ENCODE measurements around the gene TMPRSS9. TPM values are rescaled to one million over a fixed set of nuclear protein-coding genes. Genes with fewer than 3 reads are reported as not detected.

The TMPRSS9 gene
- total and polyA plus RNA-seq, 2 of the 13 experiments (the other 11 are each of a cell fraction or from before 2014, with no cell fraction given) = 2.5 to 5.2 TPM

DNA sequence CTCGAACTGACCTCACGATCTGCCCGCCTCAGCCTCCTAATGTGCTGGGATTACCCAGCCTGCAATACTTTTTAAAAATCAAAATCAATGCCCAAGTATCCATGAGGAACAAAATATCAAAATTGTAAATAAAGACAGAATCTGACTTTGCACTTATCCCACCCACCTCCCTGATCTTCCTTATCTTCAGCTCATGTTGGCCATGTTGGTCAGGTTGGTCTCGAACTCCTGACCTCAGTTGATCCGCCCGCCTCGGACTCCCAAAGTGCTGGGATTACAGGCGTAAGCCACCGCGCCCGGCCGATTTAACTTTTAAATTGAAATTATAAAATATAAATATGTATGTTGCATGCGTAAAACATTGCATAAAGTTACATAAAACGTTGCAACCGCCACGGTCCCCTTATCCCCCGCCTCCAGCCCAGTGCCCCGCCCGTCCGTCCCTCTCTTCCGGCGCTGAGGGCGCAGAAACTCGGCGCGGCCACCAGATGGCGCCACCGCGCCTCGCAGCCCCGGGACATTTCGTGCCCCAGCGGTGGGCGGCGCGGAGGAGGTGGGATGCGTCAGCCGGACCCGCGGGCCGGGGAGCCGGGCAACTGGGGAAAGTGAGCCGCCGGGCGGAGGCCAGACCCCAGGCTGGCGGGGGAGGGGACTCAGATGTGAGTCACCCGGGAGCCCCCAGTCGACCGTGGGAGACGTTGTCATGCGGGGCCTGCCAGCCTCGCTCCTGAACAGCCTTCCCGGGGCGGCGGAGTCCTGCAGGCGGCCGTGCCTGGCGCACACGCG, 114.4 kb downstream of the TMPRSS9 start (continued):
- TF ChIP-seq JUN (CRISPR knock-in tag; IDR thresholded peaks at IDR 0.05) (0 out of 2 replicates have a peak, but pooled peaks have one; percentile 28), FOSL2 (CRISPR knock-in tag; IDR thresholded peaks at IDR 0.05) (peak; percentile 88), ZNF121 (CRISPR knock-in tag; IDR thresholded peaks at IDR 0.05) (peak; percentile 43; the same call in 1 of the 2 replicates), CCAR2 (optimal IDR thresholded peaks at IDR 0.05; ENCODE audit: low read depth, low read length) (no peak), ZBTB7B (CRISPR knock-in tag; IDR thresholded peaks at IDR 0.05) (peak; percentile 98), ZKSCAN1 (IDR thresholded peaks at IDR 0.05; ENCODE audit: low read length) (peak; percentile 39; the same call in 1 of the 2 replicates), ZEB1 (IDR thresholded peaks at IDR 0.05; ENCODE audit: insufficient replicate concordance, low read depth) (peak; percentile 23), SRSF9 (IDR thresholded peaks at IDR 0.05; ENCODE audit: borderline replicate concordance, insufficient read depth, low read depth, low read length, poor library complexity, severe bottlenecking) (no peak)
- TF ChIP-seq, protein P1, sequence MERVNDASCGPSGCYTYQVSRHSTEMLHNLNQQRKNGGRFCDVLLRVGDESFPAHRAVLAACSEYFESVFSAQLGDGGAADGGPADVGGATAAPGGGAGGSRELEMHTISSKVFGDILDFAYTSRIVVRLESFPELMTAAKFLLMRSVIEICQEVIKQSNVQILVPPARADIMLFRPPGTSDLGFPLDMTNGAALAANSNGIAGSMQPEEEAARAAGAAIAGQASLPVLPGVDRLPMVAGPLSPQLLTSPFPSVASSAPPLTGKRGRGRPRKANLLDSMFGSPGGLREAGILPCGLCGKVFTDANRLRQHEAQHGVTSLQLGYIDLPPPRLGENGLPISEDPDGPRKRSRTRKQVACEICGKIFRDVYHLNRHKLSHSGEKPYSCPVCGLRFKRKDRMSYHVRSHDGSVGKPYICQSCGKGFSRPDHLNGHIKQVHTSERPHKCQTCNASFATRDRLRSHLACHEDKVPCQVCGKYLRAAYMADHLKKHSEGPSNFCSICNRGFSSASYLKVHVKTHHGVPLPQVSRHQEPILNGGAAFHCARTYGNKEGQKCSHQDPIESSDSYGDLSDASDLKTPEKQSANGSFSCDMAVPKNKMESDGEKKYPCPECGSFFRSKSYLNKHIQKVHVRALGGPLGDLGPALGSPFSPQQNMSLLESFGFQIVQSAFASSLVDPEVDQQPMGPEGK (CRISPR knock-in tag; IDR thresholded peaks at IDR 0.05) = peak; percentile 88
- TF ChIP-seq, protein P2, sequence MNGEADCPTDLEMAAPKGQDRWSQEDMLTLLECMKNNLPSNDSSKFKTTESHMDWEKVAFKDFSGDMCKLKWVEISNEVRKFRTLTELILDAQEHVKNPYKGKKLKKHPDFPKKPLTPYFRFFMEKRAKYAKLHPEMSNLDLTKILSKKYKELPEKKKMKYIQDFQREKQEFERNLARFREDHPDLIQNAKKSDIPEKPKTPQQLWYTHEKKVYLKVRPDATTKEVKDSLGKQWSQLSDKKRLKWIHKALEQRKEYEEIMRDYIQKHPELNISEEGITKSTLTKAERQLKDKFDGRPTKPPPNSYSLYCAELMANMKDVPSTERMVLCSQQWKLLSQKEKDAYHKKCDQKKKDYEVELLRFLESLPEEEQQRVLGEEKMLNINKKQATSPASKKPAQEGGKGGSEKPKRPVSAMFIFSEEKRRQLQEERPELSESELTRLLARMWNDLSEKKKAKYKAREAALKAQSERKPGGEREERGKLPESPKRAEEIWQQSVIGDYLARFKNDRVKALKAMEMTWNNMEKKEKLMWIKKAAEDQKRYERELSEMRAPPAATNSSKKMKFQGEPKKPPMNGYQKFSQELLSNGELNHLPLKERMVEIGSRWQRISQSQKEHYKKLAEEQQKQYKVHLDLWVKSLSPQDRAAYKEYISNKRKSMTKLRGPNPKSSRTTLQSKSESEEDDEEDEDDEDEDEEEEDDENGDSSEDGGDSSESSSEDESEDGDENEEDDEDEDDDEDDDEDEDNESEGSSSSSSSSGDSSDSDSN (CRISPR knock-in tag; IDR thresholded peaks at IDR 0.05) = peak; percentile 90
- TF ChIP-seq, protein P3, sequence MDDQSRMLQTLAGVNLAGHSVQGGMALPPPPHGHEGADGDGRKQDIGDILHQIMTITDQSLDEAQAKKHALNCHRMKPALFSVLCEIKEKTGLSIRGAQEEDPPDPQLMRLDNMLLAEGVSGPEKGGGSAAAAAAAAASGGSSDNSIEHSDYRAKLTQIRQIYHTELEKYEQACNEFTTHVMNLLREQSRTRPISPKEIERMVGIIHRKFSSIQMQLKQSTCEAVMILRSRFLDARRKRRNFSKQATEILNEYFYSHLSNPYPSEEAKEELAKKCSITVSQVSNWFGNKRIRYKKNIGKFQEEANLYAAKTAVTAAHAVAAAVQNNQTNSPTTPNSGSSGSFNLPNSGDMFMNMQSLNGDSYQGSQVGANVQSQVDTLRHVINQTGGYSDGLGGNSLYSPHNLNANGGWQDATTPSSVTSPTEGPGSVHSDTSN (CRISPR knock-in tag; IDR thresholded peaks at IDR 0.05; ENCODE audit: borderline replicate concordance) = no peak
- TF ChIP-seq, protein P4, sequence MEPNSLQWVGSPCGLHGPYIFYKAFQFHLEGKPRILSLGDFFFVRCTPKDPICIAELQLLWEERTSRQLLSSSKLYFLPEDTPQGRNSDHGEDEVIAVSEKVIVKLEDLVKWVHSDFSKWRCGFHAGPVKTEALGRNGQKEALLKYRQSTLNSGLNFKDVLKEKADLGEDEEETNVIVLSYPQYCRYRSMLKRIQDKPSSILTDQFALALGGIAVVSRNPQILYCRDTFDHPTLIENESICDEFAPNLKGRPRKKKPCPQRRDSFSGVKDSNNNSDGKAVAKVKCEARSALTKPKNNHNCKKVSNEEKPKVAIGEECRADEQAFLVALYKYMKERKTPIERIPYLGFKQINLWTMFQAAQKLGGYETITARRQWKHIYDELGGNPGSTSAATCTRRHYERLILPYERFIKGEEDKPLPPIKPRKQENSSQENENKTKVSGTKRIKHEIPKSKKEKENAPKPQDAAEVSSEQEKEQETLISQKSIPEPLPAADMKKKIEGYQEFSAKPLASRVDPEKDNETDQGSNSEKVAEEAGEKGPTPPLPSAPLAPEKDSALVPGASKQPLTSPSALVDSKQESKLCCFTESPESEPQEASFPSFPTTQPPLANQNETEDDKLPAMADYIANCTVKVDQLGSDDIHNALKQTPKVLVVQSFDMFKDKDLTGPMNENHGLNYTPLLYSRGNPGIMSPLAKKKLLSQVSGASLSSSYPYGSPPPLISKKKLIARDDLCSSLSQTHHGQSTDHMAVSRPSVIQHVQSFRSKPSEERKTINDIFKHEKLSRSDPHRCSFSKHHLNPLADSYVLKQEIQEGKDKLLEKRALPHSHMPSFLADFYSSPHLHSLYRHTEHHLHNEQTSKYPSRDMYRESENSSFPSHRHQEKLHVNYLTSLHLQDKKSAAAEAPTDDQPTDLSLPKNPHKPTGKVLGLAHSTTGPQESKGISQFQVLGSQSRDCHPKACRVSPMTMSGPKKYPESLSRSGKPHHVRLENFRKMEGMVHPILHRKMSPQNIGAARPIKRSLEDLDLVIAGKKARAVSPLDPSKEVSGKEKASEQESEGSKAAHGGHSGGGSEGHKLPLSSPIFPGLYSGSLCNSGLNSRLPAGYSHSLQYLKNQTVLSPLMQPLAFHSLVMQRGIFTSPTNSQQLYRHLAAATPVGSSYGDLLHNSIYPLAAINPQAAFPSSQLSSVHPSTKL (CRISPR knock-in tag; IDR thresholded peaks at IDR 0.05) = peak; percentile 56; the same call in 1 of the 2 replicates
- TF ChIP-seq, protein P5, sequence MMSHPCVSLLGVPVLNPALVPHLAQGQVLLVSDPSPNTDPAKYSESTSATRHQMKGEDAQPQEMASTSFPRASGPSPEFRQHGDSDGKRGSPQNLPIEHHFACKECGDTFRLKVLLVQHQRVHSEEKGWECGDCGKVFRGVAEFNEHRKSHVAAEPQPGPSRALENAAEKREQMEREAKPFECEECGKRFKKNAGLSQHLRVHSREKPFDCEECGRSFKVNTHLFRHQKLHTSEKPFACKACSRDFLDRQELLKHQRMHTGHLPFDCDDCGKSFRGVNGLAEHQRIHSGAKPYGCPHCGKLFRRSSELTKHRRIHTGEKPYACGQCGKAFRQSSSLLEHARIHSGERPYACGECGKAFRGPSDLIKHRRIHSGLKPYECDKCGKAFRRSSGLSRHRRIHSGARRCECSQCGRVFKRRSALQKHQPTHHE (CRISPR knock-in tag; IDR thresholded peaks at IDR 0.05; ENCODE audit: borderline replicate concordance) = no peak
- TF ChIP-seq, protein P6, sequence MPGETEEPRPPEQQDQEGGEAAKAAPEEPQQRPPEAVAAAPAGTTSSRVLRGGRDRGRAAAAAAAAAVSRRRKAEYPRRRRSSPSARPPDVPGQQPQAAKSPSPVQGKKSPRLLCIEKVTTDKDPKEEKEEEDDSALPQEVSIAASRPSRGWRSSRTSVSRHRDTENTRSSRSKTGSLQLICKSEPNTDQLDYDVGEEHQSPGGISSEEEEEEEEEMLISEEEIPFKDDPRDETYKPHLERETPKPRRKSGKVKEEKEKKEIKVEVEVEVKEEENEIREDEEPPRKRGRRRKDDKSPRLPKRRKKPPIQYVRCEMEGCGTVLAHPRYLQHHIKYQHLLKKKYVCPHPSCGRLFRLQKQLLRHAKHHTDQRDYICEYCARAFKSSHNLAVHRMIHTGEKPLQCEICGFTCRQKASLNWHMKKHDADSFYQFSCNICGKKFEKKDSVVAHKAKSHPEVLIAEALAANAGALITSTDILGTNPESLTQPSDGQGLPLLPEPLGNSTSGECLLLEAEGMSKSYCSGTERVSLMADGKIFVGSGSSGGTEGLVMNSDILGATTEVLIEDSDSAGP (CRISPR knock-in tag; IDR thresholded peaks at IDR 0.05; ENCODE audit: borderline replicate concordance) = peak; percentile 79; the same call in 1 of the 2 replicates
